C4-2B (cell line): ENCODE results near the gene SYNDIG1.

ENCODE experiments used
- ZFX ChIP-seq: fragments of 450-650 bp; IDR thresholded peaks from 2 replicates; pipeline ENCODE4 v1.6.1; 2017
- TF ChIP-seq, protein P1 (sequence below): fragments of 450-650 bp; conservative IDR thresholded peaks from 2 replicates; pipeline ENCODE4 v1.5.1; 2017; ENCODE audit warnings: mild to moderate bottlenecking

DNA sequence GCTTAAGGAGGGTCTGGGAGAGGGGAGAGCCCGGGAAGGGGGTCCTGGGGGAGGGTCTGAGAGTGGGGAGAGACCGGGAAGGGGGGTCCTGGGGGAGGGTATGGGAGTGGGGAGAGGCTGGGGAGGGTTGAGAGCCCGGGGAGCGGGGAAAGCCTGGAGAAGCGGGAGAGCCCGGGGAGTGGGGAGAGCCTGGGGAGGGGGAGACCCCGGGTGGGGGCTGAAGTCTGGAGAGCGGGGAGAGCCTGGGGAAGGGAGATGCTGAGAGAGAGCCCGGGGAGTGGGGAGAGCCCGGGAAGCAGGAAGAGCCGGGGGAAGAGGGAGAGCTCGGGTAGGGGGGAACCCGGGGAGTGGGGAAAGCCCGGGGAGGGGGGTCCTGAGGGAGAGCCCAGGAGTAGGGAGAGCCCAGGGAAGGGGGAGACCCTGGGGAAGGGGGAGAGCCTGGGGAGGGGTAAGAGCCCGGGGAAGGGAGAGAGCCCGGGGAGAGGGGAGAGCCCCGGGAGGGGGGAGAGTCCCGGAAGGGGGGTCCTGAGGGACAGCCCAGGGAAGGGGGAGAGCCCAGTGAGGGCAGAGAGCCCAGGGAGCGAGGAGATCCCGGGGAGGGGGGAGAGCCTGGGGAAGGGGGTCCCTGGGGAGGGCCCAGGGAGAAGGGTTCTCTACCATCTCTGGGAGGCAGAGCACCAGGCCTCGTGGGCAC, 148.5 kb downstream of the SYNDIG1 start:
- TF ChIP-seq, protein P1, sequence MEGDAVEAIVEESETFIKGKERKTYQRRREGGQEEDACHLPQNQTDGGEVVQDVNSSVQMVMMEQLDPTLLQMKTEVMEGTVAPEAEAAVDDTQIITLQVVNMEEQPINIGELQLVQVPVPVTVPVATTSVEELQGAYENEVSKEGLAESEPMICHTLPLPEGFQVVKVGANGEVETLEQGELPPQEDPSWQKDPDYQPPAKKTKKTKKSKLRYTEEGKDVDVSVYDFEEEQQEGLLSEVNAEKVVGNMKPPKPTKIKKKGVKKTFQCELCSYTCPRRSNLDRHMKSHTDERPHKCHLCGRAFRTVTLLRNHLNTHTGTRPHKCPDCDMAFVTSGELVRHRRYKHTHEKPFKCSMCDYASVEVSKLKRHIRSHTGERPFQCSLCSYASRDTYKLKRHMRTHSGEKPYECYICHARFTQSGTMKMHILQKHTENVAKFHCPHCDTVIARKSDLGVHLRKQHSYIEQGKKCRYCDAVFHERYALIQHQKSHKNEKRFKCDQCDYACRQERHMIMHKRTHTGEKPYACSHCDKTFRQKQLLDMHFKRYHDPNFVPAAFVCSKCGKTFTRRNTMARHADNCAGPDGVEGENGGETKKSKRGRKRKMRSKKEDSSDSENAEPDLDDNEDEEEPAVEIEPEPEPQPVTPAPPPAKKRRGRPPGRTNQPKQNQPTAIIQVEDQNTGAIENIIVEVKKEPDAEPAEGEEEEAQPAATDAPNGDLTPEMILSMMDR, result no peak
- no peak for TF ChIP-seq ZFX
